KMS-11 (cell line): ENCODE results near the gene UCN.

ENCODE experiments used
- H2AFZ ChIP-seq: fragments of 200-600 bp; sonication (generic); 2 replicates; pipeline ENCODE4 v1.6.1; 2016; ENCODE audit warnings: antibody characterized with exemption, mixed run types, low read depth
- H3K27ac ChIP-seq: fragments of 200-600 bp; sonication (generic); 2 replicates; pipeline ENCODE4 v1.6.1; 2016; ENCODE audit warnings: mild to moderate bottlenecking, mixed run types
- H3K27me3 ChIP-seq: fragments of 200-600 bp; sonication (generic); 2 replicates; pipeline ENCODE4 v1.6.1; 2017; ENCODE audit warnings: mild to moderate bottlenecking, low read depth, mixed run types, moderate library complexity; ENCODE audit not compliant: insufficient read depth
- H3K36me3 ChIP-seq: fragments of 200-600 bp; sonication (generic); 2 replicates; pipeline ENCODE4 v1.6.1; 2017; ENCODE audit warnings: mild to moderate bottlenecking, mixed run types; ENCODE audit not compliant: insufficient read depth
- H3K4me1 ChIP-seq: fragments of 200-600 bp; sonication (generic); 2 replicates; pipeline ENCODE4 v1.6.1; 2016; ENCODE audit warnings: mild to moderate bottlenecking, low read depth, mixed run types; ENCODE audit not compliant: poor library complexity, severe bottlenecking
- H3K4me2 ChIP-seq: fragments of 200-600 bp; sonication (generic); 2 replicates; pipeline ENCODE4 v1.7.0; 2016; ENCODE audit warnings: mild to moderate bottlenecking, mixed run types
- H3K4me3 ChIP-seq: fragments of 200-600 bp; sonication (generic); IDR thresholded peaks from 2 replicates; pipeline ENCODE4 v1.6.1; 2017; ENCODE audit warnings: low read depth, low read length, mixed read lengths; ENCODE audit not compliant: insufficient read depth
- H3K79me2 ChIP-seq: fragments of 200-600 bp; sonication (generic); 2 replicates; pipeline ENCODE4 v1.6.1; 2016; ENCODE audit warnings: low read depth, mixed run types; ENCODE audit not compliant: insufficient read depth
- H3K9ac ChIP-seq: fragments of 200-600 bp; sonication (generic); 2 replicates; pipeline ENCODE4 v1.6.1; 2016; ENCODE audit warnings: mild to moderate bottlenecking, mixed run types
- H4K20me1 ChIP-seq: fragments of 200-600 bp; sonication (generic); 2 replicates; pipeline ENCODE4 v1.6.1; 2016; ENCODE audit warnings: mild to moderate bottlenecking, mixed run types; ENCODE audit not compliant: insufficient read depth
- CTCF ChIP-seq: fragments of 200-600 bp; sonication (generic); conservative IDR thresholded peaks from 2 replicates; pipeline ENCODE4 v1.6.1; 2017; ENCODE audit warnings: low read depth, mild to moderate bottlenecking, antibody characterized with exemption, low read length, moderate library complexity, mixed read lengths

UCN gene

GRCh38 chr2:27285481-27285880 lies 22.8 kb downstream of the UCN start:
- Histone ChIP-seq H3K36me3 (no peaks in the 10 kb centered on the region), H3K9ac (no peak overlapping the region), H3K4me2 (no peak overlapping the region), H3K79me2 (no peaks in the 10 kb centered on the region), H3K4me1 (no peaks in the 10 kb centered on the region), H3K27me3 (no peaks in the 10 kb centered on the region), H3K4me3 (no peak overlapping the region), H2AFZ (no peak overlapping the region), H4K20me1 (no peaks in the 10 kb centered on the region), H3K27ac (no peak overlapping the region)
- TF ChIP-seq CTCF, result no peak

GRCh38 chr2:27284996-27285395 lies 23.2 kb downstream of the UCN start:
- no peak overlapping the region for H3K4me2 ChIP-seq
- no peaks in the 10 kb centered on the region for H3K79me2 ChIP-seq
- H2AFZ ChIP-seq, result no peak overlapping the region
- H3K27me3 ChIP-seq, result no peaks in the 10 kb centered on the region
- no peaks in the 10 kb centered on the region for H4K20me1 ChIP-seq
- no peaks in the 10 kb centered on the region for H3K36me3 ChIP-seq
- no peak overlapping the region for H3K4me3 ChIP-seq
- peaks cover 2% of the 10 kb centered on the region for H3K4me1 ChIP-seq
- H3K27ac ChIP-seq, result no peak overlapping the region
- no peak for TF ChIP-seq CTCF
- H3K9ac ChIP-seq, result no peak overlapping the region

- H3K27me3 ChIP-seq, result no peaks in the 10 kb centered on the region
- no peaks in the 10 kb centered on the region for H3K36me3 ChIP-seq
- no peak overlapping the region for H3K4me3 ChIP-seq
- H3K27ac ChIP-seq, result no peak overlapping the region
- no peak overlapping the region for H3K4me2 ChIP-seq
- no peaks in the 10 kb centered on the region for H3K79me2 ChIP-seq
- no peak overlapping the region for H2AFZ ChIP-seq
- H4K20me1 ChIP-seq, result no peaks in the 10 kb centered on the region
- no peak overlapping the region for H3K9ac ChIP-seq
- H3K4me1 ChIP-seq, result peaks cover 7% of the 10 kb centered on the region
- no peak for TF ChIP-seq CTCF
Measured at GRCh38 chr2:27282892-27283291, 25.4 kb downstream of the UCN start.

GRCh38 chr2:27281855-27282559 lies 26.2 kb downstream of the UCN start, which contains the start of gene TRIM54:
TSS of gene TRIM54 (plus strand) at chr2:27282429. CDS start at chr2:27282732, 303 bp downstream.
- Histone ChIP-seq H3K9ac (no peak within 1 kb of the TSS), H3K79me2 (no peaks in the 10 kb centered on the region), H4K20me1 (no peaks in the 10 kb centered on the region), H3K36me3 (no peaks in the 10 kb centered on the region), H3K27me3 (no peaks in the 10 kb centered on the region), H3K4me3 (no peak within 1 kb of the TSS), H3K27ac (no peak within 1 kb of the TSS), H3K4me1 (peaks cover 7% of the 10 kb centered on the region), H2AFZ (no peak within 1 kb of the TSS), H3K4me2 (no peak within 1 kb of the TSS)
- TF ChIP-seq CTCF, result no peak
